NOMO-1 treated with dmso at 0.1 percent for 144 hours (cell line): ENCODE measurements around the gene MLC1.
A peak's percentile ranks its signal among the peaks of the same experiment; 100 is the strongest.

Source experiments
- DNase-seq: peaks from one replicate; lab custom pipeline; 2025; ENCODE audit not compliant: unreplicated experiment; lab: John Stamatoyannopoulos, UW

MLC1 gene

DNA sequence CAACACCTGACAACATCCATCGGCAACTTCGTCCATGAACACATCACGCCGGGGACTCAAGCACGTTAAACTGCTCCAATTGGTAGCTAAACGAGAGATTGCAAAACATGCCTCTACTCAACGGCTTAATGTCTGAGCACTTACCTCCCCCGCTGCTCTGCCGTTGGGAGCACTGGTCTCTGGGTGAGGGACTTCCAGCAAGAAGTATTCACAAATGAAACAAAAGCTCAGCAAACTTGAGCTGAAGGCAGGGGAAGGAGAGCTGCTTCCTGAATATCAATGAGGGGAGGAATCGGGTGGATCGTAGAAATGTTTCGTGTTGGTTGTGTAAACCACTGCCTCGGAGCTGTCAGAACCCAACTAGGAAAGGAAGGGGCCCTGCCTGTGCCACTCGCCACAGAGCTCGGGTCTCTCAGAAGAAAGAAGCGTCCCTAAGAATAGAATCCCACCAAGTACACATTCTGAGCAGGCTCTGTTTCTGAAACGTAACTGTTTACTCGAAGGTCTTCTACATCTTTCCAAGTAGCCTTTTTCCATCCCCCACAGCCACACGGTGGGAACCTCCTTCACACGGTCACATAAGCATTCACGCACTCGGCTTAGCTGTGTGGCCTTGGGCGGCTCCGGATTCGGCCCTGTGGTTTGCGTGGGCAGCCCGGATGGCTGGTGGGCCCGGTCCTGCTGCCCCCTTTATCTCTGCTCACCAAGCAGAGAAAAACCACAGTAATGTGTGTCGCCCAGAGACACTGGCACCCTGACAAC lies at the start of gene MLC1:
MLC1 (minus strand) TSS at position 216 of the 762 bp plus-strand sequence. CDS start 524 bp downstream, outside the sequence.
- peak; percentile 68 for DNase-seq

DNA sequence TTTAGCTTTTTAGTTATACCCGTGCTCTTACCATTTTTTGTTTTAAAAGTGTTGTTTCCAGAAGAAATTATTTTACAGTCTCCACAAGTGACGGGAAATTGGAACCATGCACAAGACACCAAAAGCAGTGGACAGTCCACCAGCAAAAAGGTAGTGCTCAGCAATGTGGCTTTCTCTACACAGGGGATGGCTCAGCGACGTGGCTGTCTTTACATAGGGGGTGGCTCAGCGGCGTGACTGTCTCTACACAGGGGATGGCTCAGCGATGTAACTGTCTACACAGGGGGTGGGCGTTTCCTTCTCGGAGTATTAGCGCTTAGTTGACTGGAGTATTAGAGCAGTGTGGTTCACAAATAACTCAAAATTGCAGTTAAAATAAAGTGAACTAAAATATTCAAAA lies 49.3 kb upstream of the MLC1 start:
- DNase-seq: no peak

DNA sequence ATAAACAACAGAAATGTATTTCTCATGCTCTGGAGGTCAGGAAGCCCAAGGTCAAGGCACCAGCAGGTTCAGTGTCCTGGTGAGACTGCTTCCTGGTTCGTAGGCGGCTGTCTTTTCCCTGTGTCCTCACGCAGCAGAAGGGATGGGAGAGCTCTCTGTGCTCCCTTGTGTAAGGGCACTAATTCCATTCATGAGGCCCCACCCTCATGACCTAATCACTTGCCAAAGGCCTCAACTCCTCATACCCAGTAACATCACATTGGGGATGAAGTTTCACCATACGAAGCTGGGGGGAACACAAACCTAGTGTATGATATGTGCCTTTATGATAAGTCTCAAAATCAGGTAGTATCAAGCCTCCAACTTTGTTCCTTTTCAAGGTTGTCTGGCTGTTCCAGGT lies 46.7 kb upstream of the MLC1 start:
- DNase-seq: no peak

DNA sequence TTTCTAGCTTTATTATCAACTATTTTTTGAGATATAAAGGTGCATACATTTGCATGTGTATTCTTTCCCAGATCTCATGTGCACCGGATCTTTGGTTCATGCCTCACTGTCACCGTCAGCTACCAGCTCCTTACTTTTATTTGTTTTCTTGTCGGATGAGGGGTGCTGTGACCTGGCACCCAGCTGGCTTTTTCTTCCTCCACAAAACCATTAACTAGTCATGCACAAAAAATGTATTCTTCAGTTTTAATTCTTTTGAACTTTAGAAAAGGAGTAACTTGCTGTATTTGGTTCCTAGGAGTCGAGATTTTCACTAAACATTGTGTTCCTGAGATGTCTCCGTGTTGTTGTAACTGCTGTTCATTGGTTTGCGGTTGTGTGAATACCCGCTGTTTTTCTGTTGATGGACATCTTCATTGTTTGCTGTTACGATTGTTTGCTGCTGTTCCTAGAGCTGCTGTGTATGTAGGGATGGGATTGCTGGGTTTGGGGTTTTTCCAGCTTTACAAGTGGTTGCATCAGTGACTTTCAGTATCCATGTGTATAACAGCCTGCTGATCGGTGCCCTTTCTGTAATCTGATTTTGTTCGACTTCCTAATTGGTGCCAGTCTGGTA lies 44.0 kb upstream of the MLC1 start:
- no peak for DNase-seq

DNA sequence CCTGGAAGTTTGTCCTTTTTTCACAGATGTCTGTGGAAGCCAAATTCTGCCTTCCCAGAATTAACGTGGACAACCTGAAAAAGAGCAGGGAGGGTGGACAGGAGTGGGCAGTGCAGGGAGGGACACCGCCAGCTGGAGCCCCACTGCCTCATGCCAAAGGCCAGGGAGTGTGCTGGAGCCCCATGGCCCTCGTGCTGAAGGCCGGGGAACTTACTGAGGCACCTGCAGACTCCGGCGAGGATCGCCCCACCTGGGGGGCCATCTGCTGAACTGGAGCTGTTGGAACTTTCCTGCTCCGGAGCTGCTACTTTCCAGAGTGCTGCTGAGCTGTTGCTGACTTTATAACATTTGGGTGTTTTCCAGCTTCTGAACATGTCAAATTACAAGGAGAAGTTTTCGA lies 39.8 kb upstream of the MLC1 start:
- DNase-seq: no peak

DNA sequence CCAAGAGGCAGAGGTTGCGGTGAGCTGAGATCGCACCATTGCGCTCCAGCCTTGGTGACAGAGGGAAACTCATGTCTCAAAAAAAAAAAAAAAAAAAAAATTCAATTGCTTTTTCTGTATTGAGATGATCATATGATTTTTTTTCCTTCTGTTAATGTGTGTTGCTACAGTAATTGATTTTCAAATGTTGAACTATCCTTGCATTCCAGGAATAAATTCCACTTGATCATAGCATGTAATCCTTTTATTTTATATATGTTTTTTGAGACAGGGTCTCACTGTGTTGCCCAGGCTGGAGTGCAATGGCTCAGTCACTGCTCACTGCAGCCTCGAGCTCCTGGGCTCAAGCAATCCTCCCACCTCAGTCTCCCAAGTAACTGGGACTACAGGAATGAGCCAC lies 37.9 kb upstream of the MLC1 start:
- DNase-seq: no peak

DNA sequence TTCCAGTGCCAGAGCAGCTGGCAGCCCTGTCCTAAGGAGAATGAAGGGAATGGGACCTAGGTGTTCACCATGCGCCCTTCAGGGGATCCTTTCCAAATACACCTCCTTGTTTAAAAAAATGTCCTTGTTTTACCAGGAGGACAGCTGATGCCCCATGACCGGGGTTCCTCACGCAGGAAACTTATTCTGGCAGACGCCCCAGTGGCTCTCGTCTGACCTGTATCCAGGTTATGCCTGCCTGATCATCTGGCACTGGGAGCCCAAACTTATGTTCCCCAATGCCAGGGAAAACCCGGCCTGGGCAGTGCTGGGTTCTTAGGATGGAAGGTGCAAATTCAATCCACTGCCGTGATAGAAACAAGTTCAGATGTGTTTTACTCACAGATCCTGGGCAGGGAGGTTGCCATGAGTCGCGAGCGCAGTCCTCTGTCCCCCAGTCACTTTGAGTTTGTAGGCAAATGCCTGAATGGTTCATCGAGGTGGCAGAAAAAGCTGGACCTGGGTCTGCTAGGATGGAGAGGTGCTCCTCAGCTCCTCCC lies 36.0 kb upstream of the MLC1 start:
- DNase-seq: no peak

DNA sequence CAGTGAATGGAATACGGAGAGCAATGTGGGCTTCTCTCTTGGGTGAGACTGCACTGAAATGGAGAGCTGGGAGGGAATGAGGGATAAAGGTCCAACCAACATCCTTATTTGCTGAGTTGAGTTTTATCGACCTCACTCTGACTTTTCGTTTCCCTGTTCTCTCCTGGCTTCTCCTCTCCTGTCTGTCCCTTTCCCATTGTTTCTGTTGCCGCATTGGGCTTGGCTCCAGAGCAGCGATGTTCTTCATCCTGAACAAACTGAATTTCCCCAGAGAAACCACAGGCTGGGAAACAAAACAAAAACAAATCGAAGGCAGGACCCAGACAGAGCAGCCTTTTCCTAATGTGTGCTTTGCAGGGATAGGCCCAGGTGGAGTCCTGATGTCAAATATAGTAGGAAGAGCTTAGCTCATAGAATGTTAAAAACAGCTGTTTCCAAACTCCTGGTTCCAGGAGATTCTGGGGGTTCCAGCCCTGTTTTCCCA lies 34.6 kb upstream of the MLC1 start:
- DNase-seq: no peak

DNA sequence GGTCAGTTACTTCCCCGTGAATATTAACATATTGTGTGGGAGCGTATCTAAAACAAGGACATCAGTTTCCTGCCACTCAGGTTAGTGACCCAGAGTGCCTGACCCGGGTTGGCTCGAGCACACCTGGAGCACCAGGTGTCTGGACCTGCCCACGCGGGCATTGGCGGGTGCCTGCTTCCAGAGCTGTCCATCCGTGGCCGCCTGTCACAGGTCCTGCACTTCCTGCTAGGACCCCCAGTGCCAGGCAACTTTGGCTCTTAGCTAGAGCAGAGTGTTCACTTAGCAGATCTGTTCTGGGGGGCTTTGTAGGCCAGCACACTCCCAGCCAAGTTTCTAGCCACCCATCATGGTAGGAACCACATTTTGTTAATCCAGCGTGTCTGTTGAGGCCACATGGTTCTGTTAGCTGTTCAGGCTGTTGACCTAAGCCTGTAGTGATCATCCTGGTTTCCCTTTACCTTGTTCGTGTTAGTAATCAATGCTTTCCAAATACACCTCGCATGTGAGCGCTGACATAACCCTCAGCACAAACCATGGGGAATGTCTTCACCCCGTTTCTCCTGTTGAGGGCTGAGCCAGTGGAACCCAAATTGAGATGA lies 34.0 kb upstream of the MLC1 start:
- no peak for DNase-seq

DNA sequence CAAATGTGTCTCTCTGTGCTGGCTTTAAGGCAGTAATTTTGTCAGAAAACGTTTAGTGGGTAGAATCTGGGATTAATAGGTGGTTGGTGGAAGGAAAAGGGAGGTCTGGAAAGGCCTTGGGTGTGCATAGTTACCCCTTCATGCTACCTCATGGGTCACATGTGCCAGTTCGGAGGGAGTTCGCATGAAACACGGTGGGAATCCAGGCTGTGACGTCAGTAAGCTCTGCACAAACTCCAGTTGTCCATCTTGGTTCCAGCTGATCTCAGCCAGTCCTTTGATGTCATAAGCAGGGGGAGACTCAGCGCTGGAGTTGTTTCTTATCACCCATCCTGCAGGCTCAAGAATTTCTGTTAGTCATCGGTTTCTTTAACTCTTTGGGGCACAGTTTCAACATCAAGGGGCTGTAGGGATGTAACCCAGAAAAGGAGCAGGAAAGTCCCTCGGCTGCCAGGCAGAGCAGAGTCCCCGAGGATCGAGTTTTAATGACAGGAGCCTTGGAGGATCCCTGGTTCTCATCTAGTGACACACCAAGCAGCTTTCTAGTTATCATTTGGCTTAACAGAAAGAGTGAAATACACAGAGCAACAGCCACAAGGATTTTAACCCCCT lies 33.4 kb upstream of the MLC1 start:
- no peak for DNase-seq

DNA sequence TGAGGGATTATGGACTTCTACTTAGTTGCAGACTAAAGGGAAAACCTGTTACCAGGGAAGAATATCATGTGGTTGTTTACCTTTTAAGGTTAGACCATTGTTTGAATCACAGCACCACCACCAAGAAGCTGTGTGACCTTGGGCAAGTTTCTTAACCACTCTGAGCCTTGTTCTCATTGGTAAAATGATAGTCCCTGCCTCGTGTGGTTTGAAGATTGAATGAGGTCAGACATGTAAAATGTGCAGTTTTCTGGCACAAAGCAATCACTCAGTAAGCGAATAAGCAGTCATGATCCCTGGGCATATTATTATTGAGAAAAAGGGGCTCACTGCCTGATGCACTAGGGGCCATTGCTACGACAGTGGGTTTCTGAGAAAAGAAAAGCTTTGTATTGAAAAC lies 32.9 kb upstream of the MLC1 start:
- no peak for DNase-seq

DNA sequence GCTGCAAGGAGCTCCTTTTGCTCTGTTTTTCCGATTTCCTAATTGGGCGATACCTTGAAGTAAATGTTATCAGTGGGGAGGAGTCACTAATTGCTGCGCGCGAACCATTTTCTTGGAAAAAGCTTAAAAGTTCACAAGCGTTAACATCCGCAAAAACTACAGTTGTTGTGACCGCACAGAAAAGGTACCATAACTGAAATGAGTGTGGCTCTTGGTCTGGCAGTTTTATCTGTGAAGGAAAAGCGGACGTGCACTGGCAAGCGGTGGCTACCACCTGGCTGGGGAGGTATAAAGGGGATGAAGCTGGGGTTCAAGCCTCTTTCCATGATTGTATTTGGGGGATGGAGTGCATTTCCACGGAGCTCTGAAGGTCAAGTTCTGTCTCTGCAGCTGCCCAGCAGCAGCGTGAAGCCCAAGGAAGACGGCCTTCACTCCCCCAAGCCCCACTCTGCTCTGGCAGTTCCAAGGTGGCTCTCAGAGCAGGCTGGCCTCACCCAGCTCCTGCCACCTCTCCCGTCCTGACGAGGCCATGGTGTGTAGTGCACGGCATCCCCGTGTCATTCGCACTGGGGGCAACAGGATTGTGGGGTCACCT lies 32.0 kb upstream of the MLC1 start:
- no peak for DNase-seq

DNA sequence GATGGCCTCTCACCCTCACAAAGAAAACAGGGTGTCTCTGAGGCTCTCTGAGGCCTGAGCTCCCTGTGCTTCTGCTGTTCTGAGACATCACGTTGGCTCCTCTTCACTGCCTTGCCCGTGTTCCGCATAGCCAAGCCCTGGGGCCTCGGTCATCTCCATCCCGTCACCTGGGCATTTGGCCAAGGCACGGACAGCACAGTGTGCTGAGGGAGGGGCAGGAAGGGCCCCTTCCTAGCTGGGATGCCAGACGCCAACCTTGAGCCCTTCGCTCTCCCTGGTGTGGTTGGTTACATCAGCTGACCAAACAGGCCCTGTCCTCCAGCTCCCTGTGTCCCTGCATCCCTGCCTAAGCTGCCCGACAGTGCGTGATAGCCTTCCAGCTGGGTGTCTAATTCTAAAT lies 30.5 kb upstream of the MLC1 start:
- no peak for DNase-seq

DNA sequence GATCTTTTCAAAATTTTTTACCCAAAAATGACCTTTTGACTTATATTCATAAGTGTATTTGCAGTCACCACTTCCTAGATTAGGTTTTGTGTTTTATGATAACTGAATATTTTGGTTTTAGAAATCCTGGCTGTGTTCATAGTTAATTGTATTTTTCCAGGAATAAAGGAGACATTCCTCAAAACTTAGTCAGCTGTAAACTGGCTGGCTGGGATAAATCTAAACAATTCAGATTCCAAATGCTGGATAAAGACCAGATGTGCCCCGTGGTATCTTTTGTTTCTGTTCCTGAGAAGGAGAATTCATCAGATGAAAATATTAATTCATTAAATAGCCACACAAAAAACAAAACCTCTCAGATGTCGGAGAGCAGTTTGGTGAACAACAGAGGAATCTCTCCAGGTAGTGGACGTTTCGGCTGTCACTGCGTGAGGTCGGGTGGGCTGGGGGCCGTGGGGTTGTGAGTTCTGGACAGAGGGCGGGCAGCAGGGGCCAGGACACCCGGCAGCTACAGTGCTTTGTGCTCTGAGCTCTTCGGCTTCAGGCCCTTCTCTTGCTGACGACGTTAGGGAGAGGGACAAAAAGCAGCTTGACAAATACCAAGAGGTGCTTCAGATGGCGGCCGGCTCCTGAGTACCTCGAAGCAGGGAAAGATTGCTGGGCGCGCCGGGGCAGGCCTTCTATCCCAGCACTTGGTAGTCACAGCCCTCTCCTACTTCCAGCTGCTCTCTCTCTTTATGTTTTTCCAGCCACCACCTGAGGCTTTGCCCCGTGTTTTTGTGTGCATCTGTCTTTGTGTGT lies 29.2 kb upstream of the MLC1 start:
- no peak for DNase-seq

DNA sequence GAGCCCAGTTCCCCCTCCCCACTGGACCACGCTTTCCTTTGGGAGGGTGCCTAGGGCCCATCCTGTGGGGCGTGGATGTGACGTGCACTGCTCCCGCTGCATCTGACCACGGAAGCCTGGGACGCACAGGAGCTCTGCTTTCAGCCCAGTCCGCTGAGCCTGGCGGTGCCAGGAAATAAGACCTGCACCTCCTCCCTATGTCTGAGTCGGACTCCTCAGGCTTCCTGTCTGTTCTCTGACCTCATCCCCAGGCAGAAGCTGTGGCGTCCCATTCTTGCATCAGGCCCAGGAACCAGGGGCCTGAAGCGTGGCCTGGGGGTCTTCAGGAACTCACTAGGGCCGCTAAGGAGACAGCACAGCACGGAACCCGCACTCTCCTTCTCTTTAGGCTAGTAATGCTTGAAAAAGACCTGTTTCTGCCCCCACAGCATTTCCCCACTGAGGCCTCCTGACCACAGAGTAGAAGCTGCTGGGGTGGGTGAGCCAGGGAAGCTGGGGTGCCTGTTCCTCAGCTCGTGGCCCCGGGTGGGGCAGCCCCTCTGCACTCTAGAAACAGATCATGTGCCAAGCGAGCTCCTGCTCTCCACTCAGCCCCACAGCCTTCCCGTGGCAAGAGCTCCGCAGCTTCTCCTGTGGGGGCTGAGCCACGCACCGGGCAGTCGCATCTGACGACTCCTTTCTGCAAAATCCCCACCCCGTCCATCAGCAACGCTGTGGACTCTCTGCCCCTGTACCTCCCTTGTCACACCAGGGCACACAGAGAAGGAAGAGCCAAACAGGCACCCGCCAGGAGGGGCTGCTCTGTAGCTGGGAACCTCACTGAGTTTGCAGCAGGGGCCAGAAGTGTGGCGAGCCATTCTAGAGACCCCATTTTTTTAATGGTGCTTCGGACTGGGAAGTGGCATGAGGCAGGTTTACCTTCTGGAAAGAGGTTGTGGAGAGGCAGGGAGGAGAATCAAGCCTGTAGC lies 27.2 kb upstream of the MLC1 start:
- DNase-seq: no peak

DNA sequence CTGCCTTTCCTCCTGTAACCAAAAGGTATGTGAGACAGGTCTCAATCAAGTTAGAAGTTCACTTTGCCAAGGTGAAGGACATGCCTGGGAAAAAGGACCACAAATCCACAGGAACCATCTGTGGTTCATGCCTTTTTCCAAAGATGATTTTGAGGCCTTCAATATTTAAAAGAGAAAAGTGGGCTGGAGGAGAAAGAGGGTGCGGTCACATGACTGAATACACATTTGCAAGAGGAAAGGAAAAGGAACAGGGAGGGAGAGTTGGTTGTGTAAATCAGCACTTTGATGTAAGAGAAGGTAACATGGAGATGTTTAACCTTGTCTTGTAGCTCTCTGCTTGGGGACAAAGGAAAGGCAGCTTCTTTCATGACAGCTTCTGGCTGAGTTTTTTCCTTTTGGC lies 25.8 kb upstream of the MLC1 start:
- DNase-seq: no peak

DNA sequence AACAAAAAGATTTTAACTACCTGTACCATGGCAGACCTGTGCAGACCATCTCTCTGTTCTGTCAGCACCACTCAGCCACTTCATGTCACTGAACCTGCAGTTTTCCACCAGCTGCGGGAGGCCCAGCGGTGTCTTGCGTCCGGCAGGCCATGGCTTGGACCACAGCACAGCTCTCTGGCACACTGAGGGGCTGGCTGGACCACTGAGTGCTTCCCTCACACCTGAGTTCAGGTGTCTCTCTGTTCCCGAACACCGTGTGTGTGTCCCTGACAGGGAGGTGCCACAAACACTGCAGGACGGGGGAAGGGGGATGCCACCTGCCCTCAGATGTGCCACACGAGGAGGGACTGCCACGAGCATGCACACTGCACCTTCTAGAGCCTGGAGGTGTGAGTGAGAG lies 22.3 kb upstream of the MLC1 start:
- no peak for DNase-seq

DNA sequence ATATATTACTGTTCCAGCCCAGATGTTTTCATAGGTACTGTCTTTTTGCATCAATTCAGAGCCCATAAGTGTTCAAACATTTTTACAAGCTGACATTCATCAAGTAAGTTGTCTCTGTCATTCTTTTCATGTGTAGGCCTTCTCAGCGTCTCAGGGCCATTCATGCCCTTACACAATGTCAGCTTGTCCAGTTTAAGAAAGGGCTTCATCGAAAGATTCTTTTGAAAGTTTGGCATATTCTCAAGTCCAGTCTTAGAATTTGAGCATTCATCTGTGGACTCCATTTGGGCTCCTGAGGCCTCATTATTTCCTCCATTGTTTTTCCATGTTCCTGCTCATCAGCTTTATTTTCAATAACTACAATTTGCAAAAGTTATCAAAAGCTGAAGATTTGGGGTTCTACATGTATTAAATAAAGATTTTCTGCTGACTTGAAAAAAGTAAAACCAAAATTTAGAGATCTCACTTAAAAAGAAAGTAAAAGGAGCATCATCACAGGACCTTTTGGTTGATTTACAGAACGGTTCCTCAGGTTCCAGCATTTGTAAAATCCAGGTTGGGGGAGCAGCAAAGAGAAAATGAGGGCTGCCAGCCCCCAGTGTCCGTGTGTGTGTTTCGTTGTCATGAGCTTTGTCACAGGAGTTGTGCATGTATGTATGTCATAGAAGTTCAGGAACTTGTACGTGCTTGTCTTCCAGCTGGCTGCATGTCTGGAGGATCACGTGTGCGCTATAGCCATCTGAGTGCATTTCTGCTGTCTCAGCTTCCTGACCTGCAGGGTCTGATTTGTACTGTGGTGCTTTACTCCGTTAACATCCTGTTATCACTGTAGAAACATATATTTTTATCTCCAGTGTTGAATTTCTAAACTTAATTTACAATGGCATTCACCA lies 20.2 kb upstream of the MLC1 start:
- DNase-seq: no peak
